HG02610 (cell line): ENCODE results near the gene CORO7.

Experiments used
- ATAC-seq: cut with Tn5 transposase; IDR thresholded peaks from one replicate; pipeline ENCODE4 v1.9.1; 2021; ENCODE audit warnings: mild to moderate bottlenecking, moderate library complexity; ENCODE audit not compliant: unreplicated experiment

The CORO7 gene

GRCh38 chr16:4416200-4417032 lies at the start of gene CORO7:
Gene CORO7 (minus strand): TSS chr16:4416596. CDS start chr16:4416518, 78 bp downstream.
- ATAC-seq = peak; percentile 67

GRCh38 chr16:4463522-4464163 lies 47.2 kb upstream of the CORO7 start:
- ATAC-seq = no peak

GRCh38 chr16:4461250-4462085 lies 45.1 kb upstream of the CORO7 start:
- ATAC-seq = no peak

- ATAC-seq = no peak
Measured at GRCh38 chr16:4460936-4461249, 44.5 kb upstream of the CORO7 start.

- no peak for ATAC-seq
Measured at GRCh38 chr16:4455951-4456350, 39.6 kb upstream of the CORO7 start.

GRCh38 chr16:4455081-4455480 lies 38.7 kb upstream of the CORO7 start:
- ATAC-seq = no peak

GRCh38 chr16:4454623-4455022 lies 38.2 kb upstream of the CORO7 start:
- ATAC-seq = no peak

- ATAC-seq = no peak
Measured at GRCh38 chr16:4452674-4453073, 36.3 kb upstream of the CORO7 start.

- ATAC-seq = no peak
Measured at GRCh38 chr16:4450931-4451519, 34.6 kb upstream of the CORO7 start.

GRCh38 chr16:4450430-4450829 lies 34.0 kb upstream of the CORO7 start:
- ATAC-seq = no peak

GRCh38 chr16:4443986-4444385 lies 27.6 kb upstream of the CORO7 start:
- no peak for ATAC-seq

GRCh38 chr16:4443271-4443670 lies 26.9 kb upstream of the CORO7 start:
- no peak for ATAC-seq

GRCh38 chr16:4442371-4442770 lies 26.0 kb upstream of the CORO7 start:
- no peak for ATAC-seq

- ATAC-seq = no peak
Measured at GRCh38 chr16:4437366-4437765, 21.0 kb upstream of the CORO7 start.

GRCh38 chr16:4435337-4436067 lies 19.1 kb upstream of the CORO7 start:
- ATAC-seq = no peak

- ATAC-seq = no peak
Measured at GRCh38 chr16:4433914-4434787, 17.8 kb upstream of the CORO7 start.

GRCh38 chr16:4433228-4433627 lies 16.8 kb upstream of the CORO7 start:
- ATAC-seq = no peak

- no peak for ATAC-seq
Measured at GRCh38 chr16:4431023-4431422, 14.6 kb upstream of the CORO7 start.

GRCh38 chr16:4428500-4428899 lies 12.1 kb upstream of the CORO7 start:
- ATAC-seq = no peak
